ENCODE results near the gene JAZF1. TPM values are rescaled to one million over a fixed set of nuclear protein-coding genes. Genes with fewer than 3 reads are reported as not detected.

The JAZF1 gene
- total RNA-seq, 4 donors from 2014 or later = 1.6 to 8.6 (median 5.3) TPM

- H3K9me3 ChIP-seq = no peaks in the 10 kb centered on the region
- TF ChIP-seq CTCF (IDR thresholded peaks at IDR 0.05 in 4 of 5, conservative IDR thresholded peaks at IDR 0.05 in 1 of 5) = no peak
- no peak for TF ChIP-seq POLR2A (IDR thresholded peaks at IDR 0.05)
- DNase-seq = no peak
- peaks cover 7 to 15% of the 10 kb centered on the region in 2 donors for H3K4me1 ChIP-seq
- ATAC-seq = no peak
- H3K27me3 ChIP-seq = no peaks in the 10 kb centered on the region
- no peaks in the 10 kb centered on the region for H3K36me3 ChIP-seq
- H3K27ac ChIP-seq = no peak overlapping the region
- no peak overlapping the region for H3K4me3 ChIP-seq
- intact Hi-C loops (cut with DNase I; ENCODE audit: low total_unique reads) = no loop called here
- in situ Hi-C loops (cut with MboI; ENCODE audit: low sequenced_read_pairs in 4 of 4) = no loop called here
These were observed 23.4 kb downstream of the JAZF1 start for GRCh38 chr7:28157076-28157745.

GRCh38 chr7:28156401-28156800 is 24.2 kb downstream of the JAZF1 start:
- DNase-seq = no peak
- in situ Hi-C loops (cut with MboI; ENCODE audit: low sequenced_read_pairs in 4 of 4) = no loop called here
- Histone ChIP-seq H3K4me3 (no peak overlapping the region), H3K27ac (no peak overlapping the region), H3K9me3 (no peaks in the 10 kb centered on the region), H3K27me3 (no peaks in the 10 kb centered on the region), H3K4me1 (peaks cover 7 to 15% of the 10 kb centered on the region in 2 donors), H3K36me3 (no peaks in the 10 kb centered on the region)
- TF ChIP-seq CTCF (IDR thresholded peaks at IDR 0.05 in 4 of 5, conservative IDR thresholded peaks at IDR 0.05 in 1 of 5) (no peak), POLR2A (IDR thresholded peaks at IDR 0.05) (no peak)
- no peak for ATAC-seq
- intact Hi-C loops (cut with DNase I; ENCODE audit: low total_unique reads) = no loop called here

- H3K4me1 ChIP-seq = peaks cover 7 to 15% of the 10 kb centered on the region in 2 donors
- intact Hi-C loops (cut with DNase I; ENCODE audit: low total_unique reads) (no loop called here), in situ Hi-C loops (cut with MboI; ENCODE audit: low sequenced_read_pairs in 4 of 4) (no loop called here)
- H3K36me3 ChIP-seq = no peaks in the 10 kb centered on the region
- H3K4me3 ChIP-seq = no peak overlapping the region
- peak in 1 of 2 donors; percentile 58 for ATAC-seq
- H3K9me3 ChIP-seq = no peaks in the 10 kb centered on the region
- DNase-seq = no peak
- TF ChIP-seq CTCF (IDR thresholded peaks at IDR 0.05 in 4 of 5, conservative IDR thresholded peaks at IDR 0.05 in 1 of 5) = no peak
- TF ChIP-seq POLR2A (IDR thresholded peaks at IDR 0.05) = no peak
- no peak overlapping the region for H3K27ac ChIP-seq
- H3K27me3 ChIP-seq = no peaks in the 10 kb centered on the region
These were observed 24.6 kb downstream of the JAZF1 start for GRCh38 chr7:28155964-28156363.

GRCh38 chr7:28155019-28155660 is 25.5 kb downstream of the JAZF1 start:
- Histone ChIP-seq H3K9me3 (no peaks in the 10 kb centered on the region), H3K4me3 (no peak overlapping the region), H3K27me3 (no peaks in the 10 kb centered on the region), H3K27ac (peak overlapping the region in 1 of 4 donors; percentile 16), H3K4me1 (peaks cover 7 to 13% of the 10 kb centered on the region in 2 donors), H3K36me3 (no peaks in the 10 kb centered on the region)
- TF ChIP-seq POLR2A (IDR thresholded peaks at IDR 0.05) = no peak
- in situ Hi-C loops (cut with MboI; ENCODE audit: low sequenced_read_pairs in 4 of 4) = no loop called here
- ATAC-seq (no peak), DNase-seq (no peak)
- intact Hi-C loops (cut with DNase I; ENCODE audit: low total_unique reads) = no loop called here

- DNase-seq (no peak), ATAC-seq (no peak)
- Histone ChIP-seq H3K4me1 (peaks cover 7 to 13% of the 10 kb centered on the region in 2 donors), H3K36me3 (no peaks in the 10 kb centered on the region), H3K4me3 (no peak overlapping the region), H3K27me3 (no peaks in the 10 kb centered on the region), H3K27ac (no peak overlapping the region), H3K9me3 (no peaks in the 10 kb centered on the region)
- in situ Hi-C loops (cut with MboI; ENCODE audit: low sequenced_read_pairs in 4 of 4) (no loop called here), intact Hi-C loops (cut with DNase I; ENCODE audit: low total_unique reads) (no loop called here)
- TF ChIP-seq POLR2A (IDR thresholded peaks at IDR 0.05) = no peak
- no peak for TF ChIP-seq CTCF (IDR thresholded peaks at IDR 0.05 in 4 of 5, conservative IDR thresholded peaks at IDR 0.05 in 1 of 5)
These were observed 28.0 kb downstream of the JAZF1 start for GRCh38 chr7:28152594-28152993.
